Limb (tissue), 2 donors: ENCODE data around the gene FNBP1.

ENCODE experiments used
- DNase-seq, 2 donors: peaks; one replicate each; pipeline ENCODE4 v3.0.0-alpha.2; 2016; ENCODE audit errors: extremely low spot score in 2 of 2

Gene FNBP1

GRCh38 chr9:129879991-129880653, 162.9 kb downstream of the FNBP1 start:
- no peak for DNase-seq

GRCh38 chr9:129879103-129879699, 163.8 kb downstream of the FNBP1 start:
- no peak for DNase-seq

DNA sequence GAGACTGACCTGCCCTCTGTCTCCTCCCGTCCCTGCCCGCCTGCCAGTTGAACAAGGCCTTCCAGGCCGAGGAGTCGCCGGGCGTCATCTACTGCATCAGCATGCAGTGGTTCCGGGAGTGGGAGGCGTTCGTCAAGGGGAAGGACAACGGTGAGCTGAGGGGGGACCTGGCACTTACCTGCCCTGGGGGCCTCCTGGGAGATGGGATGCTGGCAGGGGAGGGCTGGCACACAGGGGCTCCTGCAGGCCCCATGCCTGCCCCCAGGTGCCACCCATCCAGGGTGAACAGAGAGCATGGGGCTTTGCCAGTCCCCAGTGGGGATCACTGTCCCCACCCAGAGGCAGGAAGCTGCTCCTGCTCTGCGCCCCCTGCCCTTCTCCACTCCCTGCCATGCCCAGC, 164.7 kb downstream of the FNBP1 start:
- no peak for DNase-seq

GRCh38 chr9:129876815-129877214, 166.2 kb downstream of the FNBP1 start:
- no peak for DNase-seq

DNA sequence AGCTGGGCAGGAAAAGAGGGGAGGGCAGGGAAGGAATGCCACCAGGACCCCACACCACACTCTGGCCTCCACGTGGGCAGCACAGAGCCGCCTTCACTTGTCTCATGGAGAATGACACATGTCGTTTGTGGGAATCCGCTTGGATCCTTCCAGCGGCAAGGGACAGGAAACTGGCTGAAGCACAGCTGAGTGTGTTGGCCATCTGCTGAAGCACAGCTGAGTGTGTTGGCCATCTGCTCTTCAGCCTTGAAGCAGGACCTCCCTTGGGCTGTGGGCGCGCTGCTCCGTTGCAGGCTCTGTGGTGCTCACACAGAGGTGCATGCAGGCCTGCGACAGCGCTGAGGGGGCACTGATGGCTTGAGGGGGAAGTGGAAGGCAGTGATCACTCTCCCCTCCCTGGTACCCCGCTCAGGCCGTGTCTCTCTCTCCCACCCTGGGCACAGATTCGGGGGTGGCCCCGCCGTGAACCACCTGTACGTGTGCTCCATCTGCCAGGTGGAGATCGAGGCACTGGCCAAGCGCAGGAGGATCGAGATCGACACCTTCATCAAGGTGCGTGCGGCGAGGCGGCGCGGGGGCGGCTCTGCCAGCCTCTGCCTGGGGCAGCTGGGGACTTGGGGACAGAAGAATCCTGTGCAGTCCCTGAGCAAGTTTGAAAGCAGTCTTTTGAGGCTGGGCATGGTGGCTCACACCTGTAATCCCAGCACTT, 167.1 kb downstream of the FNBP1 start:
- DNase-seq = peak in 1 of 2 donors; percentile 63

GRCh38 chr9:129875181-129875611, 167.8 kb downstream of the FNBP1 start:
- DNase-seq = no peak

GRCh38 chr9:129874261-129875101, 168.5 kb downstream of the FNBP1 start:
- no peak for DNase-seq

- no peak for DNase-seq
Observed at GRCh38 chr9:129873563-129874190, 169.3 kb downstream of the FNBP1 start.

DNA sequence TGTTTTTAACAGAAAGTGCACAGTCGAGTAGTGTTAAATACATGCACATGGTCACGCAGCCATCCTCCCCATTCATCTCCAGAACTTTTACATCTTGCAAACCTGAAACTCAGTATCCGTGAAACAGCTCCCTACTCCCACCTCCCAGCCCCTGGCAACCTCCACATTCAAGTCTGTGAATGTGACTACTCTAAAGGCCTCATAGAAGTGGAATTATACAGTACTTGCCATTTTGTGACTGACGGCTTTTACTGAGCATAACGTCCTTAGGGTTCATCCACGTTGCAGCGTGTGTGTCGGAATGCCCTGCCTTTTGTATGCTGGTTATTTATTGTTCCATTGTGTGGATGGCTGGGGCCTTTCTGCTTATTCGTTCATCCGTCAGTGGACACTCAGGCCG, 171.9 kb downstream of the FNBP1 start:
- no peak for DNase-seq

DNA sequence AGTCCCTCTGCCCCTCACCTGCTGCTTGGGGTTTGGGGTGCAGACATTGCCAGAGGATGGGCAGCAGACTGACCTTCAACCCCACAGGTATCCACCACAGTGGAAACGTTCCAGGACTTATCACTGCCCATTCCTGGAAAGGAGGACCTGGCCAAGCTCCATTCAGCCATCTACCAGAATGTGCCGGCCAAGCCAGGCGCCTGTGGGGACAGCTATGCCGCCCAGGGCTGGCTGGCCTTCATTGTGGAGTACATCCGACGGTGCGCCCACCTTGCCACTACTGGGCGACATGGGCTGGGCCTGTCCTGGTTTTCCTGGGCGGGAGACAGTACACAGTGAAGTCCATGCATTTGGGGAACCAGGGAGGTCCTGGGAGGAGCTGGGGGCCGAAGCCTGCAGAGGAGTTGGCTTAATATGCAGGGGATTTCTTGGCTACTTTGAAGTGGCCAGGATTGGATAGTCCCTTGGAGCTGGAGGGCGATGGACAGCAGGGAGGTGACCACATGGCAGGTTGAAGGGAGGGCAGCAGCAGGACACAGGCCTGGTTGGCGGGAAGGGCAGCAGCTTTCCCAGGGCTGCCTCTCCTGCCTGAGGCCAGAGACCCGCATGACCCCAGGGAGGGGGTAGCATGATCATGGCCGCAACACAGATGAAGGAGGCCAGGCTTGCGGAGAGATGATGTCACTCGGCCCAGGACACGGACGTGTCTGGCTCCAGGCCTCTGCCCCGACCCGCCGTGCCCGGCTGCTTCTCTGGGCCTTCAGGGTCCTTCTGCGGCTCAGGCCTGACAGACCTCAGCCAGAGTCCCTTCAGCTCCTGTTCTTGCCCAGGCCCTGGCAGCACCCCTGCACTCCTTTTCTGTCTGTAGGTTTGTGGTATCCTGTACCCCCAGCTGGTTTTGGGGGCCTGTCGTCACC, 173.1 kb downstream of the FNBP1 start:
- no peak for DNase-seq

- no peak for DNase-seq
Observed at GRCh38 chr9:129868872-129869486, 174.0 kb downstream of the FNBP1 start.

GRCh38 chr9:129868023-129868871, 174.7 kb downstream of the FNBP1 start:
- no peak for DNase-seq

DNA sequence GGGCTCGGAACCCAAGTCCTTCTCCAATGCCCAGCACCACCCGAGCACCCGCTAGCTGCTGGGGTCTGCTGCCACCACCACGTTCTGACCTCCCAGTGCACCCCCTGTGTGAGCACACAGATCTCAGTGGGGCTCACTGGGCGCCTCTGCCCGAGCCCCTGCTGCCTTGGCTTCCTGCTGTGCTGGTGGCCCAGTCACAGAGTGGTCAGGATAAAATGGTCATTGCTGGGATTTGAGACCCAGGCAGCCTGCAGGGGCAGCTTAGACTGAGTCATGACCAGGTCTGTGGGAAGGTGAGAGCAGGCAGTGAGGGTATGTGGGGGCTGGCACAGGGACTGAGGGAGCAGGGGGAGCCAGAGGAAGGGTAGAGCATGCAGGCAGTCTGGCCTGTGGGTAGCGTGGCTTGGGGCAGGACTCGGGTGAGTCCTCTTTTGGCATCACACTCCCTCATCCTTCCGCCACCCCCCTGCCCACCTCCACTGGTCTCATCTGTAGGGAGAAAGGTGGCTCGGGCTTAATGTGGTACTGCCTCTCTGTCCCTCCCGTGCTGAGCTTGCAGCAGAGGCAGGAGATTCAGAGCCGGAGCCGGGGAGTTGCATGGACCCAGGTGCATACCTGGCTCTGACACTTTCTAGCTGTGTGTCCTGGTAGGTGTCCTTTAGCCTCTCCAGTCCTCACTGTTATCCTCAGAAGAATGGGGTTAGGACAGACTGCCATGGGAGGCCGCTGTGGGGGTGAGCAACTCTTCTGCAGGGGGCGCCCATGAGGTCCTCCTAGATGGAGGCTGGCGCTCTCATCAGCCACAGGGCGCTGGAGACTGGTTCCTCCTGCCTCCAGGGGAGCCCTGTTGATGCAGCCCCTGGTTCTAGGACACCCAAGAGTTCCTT, 175.6 kb downstream of the FNBP1 start:
- no peak for DNase-seq

DNA sequence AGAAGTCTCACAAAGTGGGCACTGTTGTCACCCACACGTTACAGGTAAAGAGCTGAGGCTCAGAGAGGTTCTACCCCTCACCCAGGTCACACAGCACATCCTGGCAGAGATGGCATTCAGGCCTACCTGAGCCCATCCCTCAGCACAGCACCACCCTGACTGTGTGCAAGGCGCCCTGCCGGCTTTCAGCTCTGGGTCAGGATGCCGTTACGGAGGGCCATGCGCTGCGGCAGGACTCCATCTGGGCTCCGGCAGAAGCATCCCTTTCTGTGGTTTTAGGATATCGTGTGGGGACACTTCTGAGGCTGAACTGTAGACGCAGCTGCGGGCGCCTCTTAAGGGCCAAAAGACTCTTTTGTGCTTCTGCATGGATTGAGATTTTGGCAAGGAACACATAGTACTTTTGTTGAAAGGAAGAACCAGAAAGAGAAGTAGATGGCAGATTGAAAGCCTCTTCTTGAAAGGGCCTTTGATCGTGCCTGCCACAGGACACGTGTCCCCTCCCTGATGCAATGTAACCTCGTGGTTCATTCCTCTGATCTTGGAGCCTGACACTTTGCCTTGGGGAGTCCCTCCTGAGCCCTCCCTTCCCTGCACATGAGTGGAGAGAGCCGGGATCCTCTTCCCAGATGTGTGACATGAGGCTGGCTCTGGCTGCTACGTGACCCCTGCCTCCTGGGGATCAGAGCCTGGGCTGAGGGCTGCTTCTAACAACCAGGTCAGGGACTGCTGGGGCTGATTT, 176.4 kb downstream of the FNBP1 start:
- no peak for DNase-seq

DNA sequence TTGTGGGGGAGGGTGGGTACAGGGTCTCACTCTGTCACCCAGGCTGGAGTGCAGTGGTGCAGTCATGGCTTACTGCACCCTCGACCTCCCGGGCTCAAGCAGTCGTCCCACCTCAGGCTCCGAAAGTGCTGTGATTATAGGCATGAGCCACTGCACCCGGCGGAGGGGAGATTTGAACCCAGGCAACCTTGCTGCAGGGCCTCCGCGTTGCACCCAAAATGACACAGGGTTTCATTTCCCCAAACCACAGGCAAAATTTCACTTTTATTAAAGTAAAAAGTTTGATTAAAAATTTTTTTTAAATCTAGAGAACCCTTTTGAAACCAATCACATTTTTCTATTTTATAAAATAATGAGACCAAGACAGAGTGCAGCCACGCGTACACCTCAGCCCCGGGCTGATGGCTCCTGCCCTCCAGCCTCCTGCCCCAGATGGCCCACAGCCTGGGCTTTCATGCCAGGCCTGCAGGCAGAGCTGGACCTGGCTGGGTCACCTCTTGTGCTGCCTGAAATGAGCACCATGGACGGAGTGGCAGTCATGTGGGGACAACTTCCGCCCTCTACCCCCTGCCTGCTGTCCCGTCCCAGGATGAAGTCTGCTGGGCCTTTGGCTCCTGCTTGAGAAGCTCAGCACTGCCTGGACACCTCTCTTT, 177.2 kb downstream of the FNBP1 start:
- no peak for DNase-seq

GRCh38 chr9:129864991-129865647, 177.9 kb downstream of the FNBP1 start:
- DNase-seq = no peak
